ENCODE data around the gene ALOXE3. TPM values are rescaled to one million over a fixed set of nuclear protein-coding genes. Genes with fewer than 3 reads are reported as not detected.
A peak's percentile ranks its signal among the peaks of the same experiment; 100 is the strongest.

ALOXE3 gene
- total RNA-seq, 1 experiment from 2014 or later: not detected

DNA sequence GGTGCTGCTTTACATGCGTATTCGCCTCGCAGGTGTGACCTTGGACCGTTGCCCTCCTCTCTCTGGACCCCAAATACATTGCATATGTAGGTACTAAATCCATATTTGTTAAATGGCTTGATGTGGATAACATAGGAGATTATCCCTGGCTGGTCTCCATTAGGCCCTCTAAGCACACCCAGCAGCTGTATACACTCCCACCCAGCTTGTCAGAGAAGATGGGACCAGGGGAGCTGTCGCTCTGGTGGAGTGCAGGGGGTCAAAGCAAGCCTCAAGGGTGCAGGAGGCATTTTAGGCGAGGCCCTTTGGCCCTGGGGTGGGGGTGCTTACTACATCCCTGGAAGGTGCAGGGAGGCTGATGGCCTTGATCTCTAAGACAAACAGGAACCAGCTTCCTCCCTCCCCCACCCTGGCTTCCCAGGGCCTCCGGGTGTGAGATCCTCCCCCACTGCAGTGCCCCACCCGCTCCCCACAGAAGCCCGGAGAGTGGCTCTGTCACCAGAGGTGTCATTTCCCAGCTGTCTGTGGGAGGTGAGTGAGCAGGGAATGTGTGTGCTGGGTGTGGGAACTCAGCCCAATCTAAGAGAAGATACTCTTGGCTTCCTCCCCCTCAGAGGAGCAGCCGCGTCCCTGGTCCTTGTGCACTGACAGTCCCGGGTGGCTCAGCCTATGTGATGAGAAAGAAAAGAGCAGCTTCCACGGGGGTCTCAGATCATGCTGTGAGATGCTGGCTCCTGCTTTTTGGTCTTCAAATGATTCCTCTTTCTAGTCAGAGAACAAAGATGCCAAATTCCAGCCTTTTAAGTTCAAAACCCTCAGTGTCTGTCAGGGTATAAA, 45.9 kb upstream of the ALOXE3 start:
- no peaks in the 10 kb centered on the region for H3K9me3 Mint-ChIP-seq (ENCODE audit: low read depth, unreplicated experiment)
- no peaks in the 10 kb centered on the region for H3K4me1 Mint-ChIP-seq (ENCODE audit: low read depth, unreplicated experiment)
- peaks cover 31% of the 10 kb centered on the region for H3K36me3 Mint-ChIP-seq (ENCODE audit: insufficient read depth, unreplicated experiment)
- intact Hi-C loops (cut with micrococcal nuclease; ENCODE audit: unreplicated experiment): no loop called here
- TF ChIP-seq, protein P1, sequence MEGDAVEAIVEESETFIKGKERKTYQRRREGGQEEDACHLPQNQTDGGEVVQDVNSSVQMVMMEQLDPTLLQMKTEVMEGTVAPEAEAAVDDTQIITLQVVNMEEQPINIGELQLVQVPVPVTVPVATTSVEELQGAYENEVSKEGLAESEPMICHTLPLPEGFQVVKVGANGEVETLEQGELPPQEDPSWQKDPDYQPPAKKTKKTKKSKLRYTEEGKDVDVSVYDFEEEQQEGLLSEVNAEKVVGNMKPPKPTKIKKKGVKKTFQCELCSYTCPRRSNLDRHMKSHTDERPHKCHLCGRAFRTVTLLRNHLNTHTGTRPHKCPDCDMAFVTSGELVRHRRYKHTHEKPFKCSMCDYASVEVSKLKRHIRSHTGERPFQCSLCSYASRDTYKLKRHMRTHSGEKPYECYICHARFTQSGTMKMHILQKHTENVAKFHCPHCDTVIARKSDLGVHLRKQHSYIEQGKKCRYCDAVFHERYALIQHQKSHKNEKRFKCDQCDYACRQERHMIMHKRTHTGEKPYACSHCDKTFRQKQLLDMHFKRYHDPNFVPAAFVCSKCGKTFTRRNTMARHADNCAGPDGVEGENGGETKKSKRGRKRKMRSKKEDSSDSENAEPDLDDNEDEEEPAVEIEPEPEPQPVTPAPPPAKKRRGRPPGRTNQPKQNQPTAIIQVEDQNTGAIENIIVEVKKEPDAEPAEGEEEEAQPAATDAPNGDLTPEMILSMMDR (IDR thresholded peaks at IDR 0.05; ENCODE audit: unreplicated experiment): no peak
- DNase-seq: no peak
- peak overlapping the region; percentile 76 for H3K4me3 Mint-ChIP-seq (ENCODE audit: low read depth, unreplicated experiment)
- CTCF ChIA-PET: interaction anchor here (0.7 kb wide), 1 partner anchor 42 kb away, joined by 3 read pairs; no protein-coding TSS in a partner anchor
- BruUV-seq (replicated peaks): no TSS peak
- no peaks in the 10 kb centered on the region for H3K27me3 Mint-ChIP-seq (ENCODE audit: unreplicated experiment)
- no peak overlapping the region for H3K27ac Mint-ChIP-seq (ENCODE audit: unreplicated experiment)

- peaks cover 37% of the 10 kb centered on the region for H3K36me3 Mint-ChIP-seq (ENCODE audit: insufficient read depth, unreplicated experiment)
- DNase-seq: no peak
- H3K27me3 Mint-ChIP-seq (ENCODE audit: unreplicated experiment): no peaks in the 10 kb centered on the region
- H3K27ac Mint-ChIP-seq (ENCODE audit: unreplicated experiment): no peak overlapping the region
- H3K4me1 Mint-ChIP-seq (ENCODE audit: low read depth, unreplicated experiment): no peaks in the 10 kb centered on the region
- no peaks in the 10 kb centered on the region for H3K9me3 Mint-ChIP-seq (ENCODE audit: low read depth, unreplicated experiment)
- CTCF ChIA-PET: no interaction called here
- intact Hi-C loops (cut with micrococcal nuclease; ENCODE audit: unreplicated experiment): no loop called here
- H3K4me3 Mint-ChIP-seq (ENCODE audit: low read depth, unreplicated experiment): peak overlapping the region; percentile 76
- BruUV-seq (replicated peaks): no TSS peak
- TF ChIP-seq, protein P1 (IDR thresholded peaks at IDR 0.05; ENCODE audit: unreplicated experiment): no peak
These were observed 45.0 kb upstream of the ALOXE3 start for GRCh38 chr17:8162997-8163977.

GRCh38 chr17:8162233-8162996, 44.1 kb upstream of the ALOXE3 start, which contains the start of gene VAMP2:
Gene VAMP2 (minus strand): TSS chr17:8162948. CDS start chr17:8162879, 69 bp downstream.
- no peaks in the 10 kb centered on the region for H3K4me1 Mint-ChIP-seq (ENCODE audit: low read depth, unreplicated experiment)
- no peaks in the 10 kb centered on the region for H3K27me3 Mint-ChIP-seq (ENCODE audit: unreplicated experiment)
- no peak within 1 kb of the TSS for H3K27ac Mint-ChIP-seq (ENCODE audit: unreplicated experiment)
- TF ChIP-seq, protein P1 (IDR thresholded peaks at IDR 0.05; ENCODE audit: unreplicated experiment): no peak
- BruUV-seq (replicated peaks): no TSS peak
- CTCF ChIA-PET: no interaction called here
- no peaks in the 10 kb centered on the region for H3K9me3 Mint-ChIP-seq (ENCODE audit: low read depth, unreplicated experiment)
- peak within 1 kb of the TSS; percentile 76 for H3K4me3 Mint-ChIP-seq (ENCODE audit: low read depth, unreplicated experiment)
- intact Hi-C loops (cut with micrococcal nuclease; ENCODE audit: unreplicated experiment): no loop called here
- peak; percentile 73 for DNase-seq
- peaks cover 40% of the 10 kb centered on the region for H3K36me3 Mint-ChIP-seq (ENCODE audit: insufficient read depth, unreplicated experiment)
